GM18511 (cell line): ENCODE data around the gene SLC11A1.

Experiments used
- ATAC-seq: cut with Tn5 transposase; IDR thresholded peaks from one replicate; pipeline ENCODE4 v1.9.1; 2021; ENCODE audit warnings: mild to moderate bottlenecking, moderate library complexity; ENCODE audit not compliant: unreplicated experiment

SLC11A1 gene

GRCh38 chr2:218366621-218367414 lies 15.3 kb upstream of the SLC11A1 start:
- ATAC-seq = no peak

- ATAC-seq = peak; percentile 97
Observed at GRCh38 chr2:218367415-218368149, 14.5 kb upstream of the SLC11A1 start.

- no peak for ATAC-seq
Observed at GRCh38 chr2:218368150-218368528, 13.9 kb upstream of the SLC11A1 start.

GRCh38 chr2:218368621-218369153 lies 13.4 kb upstream of the SLC11A1 start:
- ATAC-seq = no peak

- ATAC-seq = no peak
Observed at GRCh38 chr2:218369330-218369729, 12.7 kb upstream of the SLC11A1 start.

GRCh38 chr2:218370410-218371063 lies 11.5 kb upstream of the SLC11A1 start:
- ATAC-seq = no peak

GRCh38 chr2:218371983-218372350 lies 10.1 kb upstream of the SLC11A1 start:
- no peak for ATAC-seq

- no peak for ATAC-seq
Observed at GRCh38 chr2:218374795-218375194, 7.3 kb upstream of the SLC11A1 start.

GRCh38 chr2:218375212-218375611 lies 6.9 kb upstream of the SLC11A1 start:
- ATAC-seq = no peak

GRCh38 chr2:218378053-218378452 lies 4.0 kb upstream of the SLC11A1 start:
- ATAC-seq = no peak

- no peak for ATAC-seq
Observed at GRCh38 chr2:218382785-218383184, 712 bp downstream of the SLC11A1 start.

GRCh38 chr2:218383892-218384519 lies 1.9 kb downstream of the SLC11A1 start:
- no peak for ATAC-seq

- no peak for ATAC-seq
Observed at GRCh38 chr2:218384975-218385374, 2.9 kb downstream of the SLC11A1 start.

GRCh38 chr2:218386505-218387368 lies 4.7 kb downstream of the SLC11A1 start:
- no peak for ATAC-seq

- ATAC-seq = no peak
Observed at GRCh38 chr2:218387369-218388194, 5.5 kb downstream of the SLC11A1 start.

GRCh38 chr2:218389333-218390150 lies 7.5 kb downstream of the SLC11A1 start:
- ATAC-seq = no peak

GRCh38 chr2:218391202-218391601 lies 9.1 kb downstream of the SLC11A1 start:
- ATAC-seq = no peak

GRCh38 chr2:218392459-218392858 lies 10.4 kb downstream of the SLC11A1 start:
- no peak for ATAC-seq
